ENCODE data around the gene MRPL57. TPM values are rescaled to one million over a fixed set of nuclear protein-coding genes. Genes with fewer than 3 reads are reported as not detected.

MRPL57 gene
- total RNA-seq = 27.8 and 28.8 TPM in 2 replicates

GRCh38 chr13:21176215-21176981, at the start of gene MRPL57, which contains the start of gene SKA3:
Gene MRPL57 (plus strand): TSS chr13:21176658. CDS start chr13:21176917, 259 bp downstream.
Gene SKA3 (minus strand): TSS chr13:21176552. CDS start chr13:21176477, 75 bp downstream.

Other genes starting within 250 kb of the MRPL57 start
- 15.5 and 16.2 TPM in 2 replicates for gene LATS2, start 115.1 kb upstream of the MRPL57 start, total RNA-seq
- 43.2 and 72.4 TPM in 2 replicates for gene SAP18, start 36.5 kb upstream of the MRPL57 start, total RNA-seq
- 6.1 and 11.8 TPM in 2 replicates for gene SKA3, start 106 bp upstream of the MRPL57 start, total RNA-seq

Data from epithelial cell of alveolus of lung (primary cell).